Endodermal cell (in vitro differentiated cells): ENCODE results near the gene IL1RAPL2. TPM values are rescaled to one million over a fixed set of nuclear protein-coding genes. Genes with fewer than 3 reads are reported as not detected.

Source experiments
- DNase-seq: peaks from one replicate; pipeline ENCODE4 v3.0.0-alpha.2; 2017
- H3K27ac ChIP-seq: 2 replicates; pipeline ENCODE4 v1.5.1; 2013; ENCODE audit warnings: mild to moderate bottlenecking, low read depth, low read length, moderate library complexity
- H3K27me3 ChIP-seq: 2 replicates; pipeline ENCODE4 v1.6.1; 2013; ENCODE audit warnings: mild to moderate bottlenecking, low read length, moderate library complexity; ENCODE audit not compliant: insufficient read depth, control insufficient read depth, poor library complexity, severe bottlenecking
- H3K36me3 ChIP-seq: 2 replicates; pipeline ENCODE4 v1.7.0; 2013; ENCODE audit warnings: mild to moderate bottlenecking, low read length, moderate library complexity; ENCODE audit not compliant: control insufficient read depth, insufficient read depth
- H3K4me1 ChIP-seq: one replicate; pipeline ENCODE4 v1.7.0; 2013; ENCODE audit warnings: low read length; ENCODE audit not compliant: control insufficient read depth, insufficient read depth
- H3K4me3 ChIP-seq: 2 replicates; pipeline ENCODE4 v1.5.1; 2013; ENCODE audit warnings: mild to moderate bottlenecking, low read length, moderate library complexity
- H3K9ac ChIP-seq: 2 replicates; pipeline ENCODE4 v1.6.1; 2013; ENCODE audit warnings: mild to moderate bottlenecking, low read length, moderate library complexity; ENCODE audit not compliant: poor library complexity, severe bottlenecking; ENCODE audit errors: extremely low read depth
- H3K9me3 ChIP-seq: 2 replicates; pipeline ENCODE4 v1.6.1; 2013; ENCODE audit warnings: mild to moderate bottlenecking, low read length, moderate library complexity; ENCODE audit not compliant: control insufficient read depth
- H3K27ac Mint-ChIP-seq: 2 replicates; pipeline ENCODE4 v1.8.0; 2020; ENCODE audit warnings: mixed read lengths
- H3K27me3 Mint-ChIP-seq: 2 replicates; pipeline ENCODE4 v1.8.0; 2021; ENCODE audit warnings: mild to moderate bottlenecking, mixed read lengths; ENCODE audit not compliant: insufficient read depth
- H3K36me3 Mint-ChIP-seq: 2 replicates; pipeline ENCODE4 v1.8.0; 2020; ENCODE audit warnings: low read depth, mixed read lengths
- H3K4me1 Mint-ChIP-seq: 2 replicates; pipeline ENCODE4 v1.8.0; 2020; ENCODE audit warnings: mixed read lengths
- H3K4me3 Mint-ChIP-seq: 2 replicates; pipeline ENCODE4 v1.8.0; 2020; ENCODE audit warnings: mild to moderate bottlenecking, moderate library complexity, mixed read lengths
- H3K9me3 Mint-ChIP-seq: 2 replicates; pipeline ENCODE4 v1.8.0; 2020; ENCODE audit warnings: mild to moderate bottlenecking, mixed read lengths
- CTCF ChIP-seq: fragments of 200-600 bp; sonication (generic); conservative IDR thresholded peaks from 2 replicates; pipeline ENCODE4 v1.5.0; 2021; ENCODE audit warnings: antibody characterized with exemption, mild to moderate bottlenecking
- total RNA-seq, 2 donors: library from RNA; stranded (reverse); fragmentation: NEBNext Ultra II Directional in 1 of 2; extraction: Animal tissue kit (Norgen Biotek cat#: 25700) in 1 of 2; gene quantifications; 2 replicates in 1 of 2; 3 replicates in 1 of 2; pipeline ENCODE4 v1.2.1, GENCODE V29; 2021

Gene IL1RAPL2
- total RNA-seq, 2 donors from 2014 or later, result 0.13 TPM; not detected in 1

- H3K4me1 ChIP-seq, result no peaks in the 10 kb centered on the region
- H3K27ac ChIP-seq, result no peak overlapping the region
- Mint-ChIP-seq H3K4me3 (no peak overlapping the region), H3K27me3 (no peaks in the 10 kb centered on the region), H3K9me3 (peaks cover 15% of the 10 kb centered on the region), H3K27ac (no peak overlapping the region), H3K4me1 (peaks cover 5% of the 10 kb centered on the region), H3K36me3 (no peaks in the 10 kb centered on the region)
- H3K9ac ChIP-seq, result no peak overlapping the region
- H3K4me3 ChIP-seq, result no peak overlapping the region
- no peaks in the 10 kb centered on the region for H3K36me3 ChIP-seq
- TF ChIP-seq CTCF, result no peak
- H3K27me3 ChIP-seq, result no peaks in the 10 kb centered on the region
- no peaks in the 10 kb centered on the region for H3K9me3 ChIP-seq
- no peak for DNase-seq
These were observed 902.7 kb downstream of the IL1RAPL2 start for GRCh38 chrX:105468741-105469140.

DNA sequence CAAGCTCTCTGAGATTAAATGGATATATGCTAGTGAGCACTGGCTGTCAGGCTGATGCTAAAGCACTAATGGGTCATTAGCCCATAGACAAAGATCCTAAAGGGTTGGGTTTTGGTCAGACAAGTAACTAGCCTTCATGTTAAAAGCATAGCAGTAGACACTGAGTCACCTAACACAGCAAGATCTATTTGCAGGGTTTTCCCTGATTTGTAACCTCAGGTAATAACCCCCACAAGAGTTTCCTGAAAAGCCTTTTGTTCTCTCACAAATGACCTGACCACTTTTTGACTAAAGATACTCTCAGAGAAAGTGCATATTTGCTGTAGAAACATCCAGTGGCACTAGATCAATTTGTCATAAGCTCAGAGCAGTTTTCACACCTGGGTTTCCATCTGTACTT, 905.6 kb downstream of the IL1RAPL2 start:
- no peaks in the 10 kb centered on the region for H3K36me3 ChIP-seq
- Mint-ChIP-seq H3K9me3 (peaks cover 18% of the 10 kb centered on the region), H3K4me1 (no peaks in the 10 kb centered on the region), H3K36me3 (no peaks in the 10 kb centered on the region), H3K27ac (no peak overlapping the region), H3K4me3 (no peak overlapping the region), H3K27me3 (no peaks in the 10 kb centered on the region)
- H3K27ac ChIP-seq, result no peak overlapping the region
- DNase-seq, result no peak
- H3K4me1 ChIP-seq, result no peaks in the 10 kb centered on the region
- TF ChIP-seq CTCF, result no peak
- H3K27me3 ChIP-seq, result no peaks in the 10 kb centered on the region
- H3K9ac ChIP-seq, result no peak overlapping the region
- no peaks in the 10 kb centered on the region for H3K9me3 ChIP-seq
- H3K4me3 ChIP-seq, result no peak overlapping the region

GRCh38 chrX:105475801-105476200, 909.8 kb downstream of the IL1RAPL2 start:
- DNase-seq, result no peak
- H3K4me3 Mint-ChIP-seq, result no peak overlapping the region
- H3K27ac Mint-ChIP-seq, result no peak overlapping the region
- H3K27me3 Mint-ChIP-seq, result no peaks in the 10 kb centered on the region
- TF ChIP-seq CTCF, result no peak
- H3K4me1 Mint-ChIP-seq, result peaks cover 4% of the 10 kb centered on the region
- Histone ChIP-seq H3K9ac (no peak overlapping the region), H3K27ac (no peak overlapping the region), H3K36me3 (no peaks in the 10 kb centered on the region), H3K4me3 (no peak overlapping the region), H3K27me3 (no peaks in the 10 kb centered on the region), H3K9me3 (no peaks in the 10 kb centered on the region), H3K4me1 (no peaks in the 10 kb centered on the region)
- H3K9me3 Mint-ChIP-seq, result peaks cover 25% of the 10 kb centered on the region
- H3K36me3 Mint-ChIP-seq, result no peaks in the 10 kb centered on the region
